BE2C (cell line): ENCODE data around the gene RNPEPL1.

Experiments
- DNase-seq: peaks from one replicate; pipeline ENCODE4 v3.0.0-alpha.2; 2020
- H3K27me3 ChIP-seq: fragments of 250-450 bp; sonication (Bioruptor Pico); 2 replicates; pipeline ENCODE4 v1.5.1; 2020; ENCODE audit warnings: mild to moderate bottlenecking
- H3K36me3 ChIP-seq: fragments of 250-450 bp; sonication (Bioruptor Pico); 2 replicates; pipeline ENCODE4 v1.5.1; 2020; ENCODE audit warnings: mild to moderate bottlenecking
- H3K4me1 ChIP-seq: fragments of 250-450 bp; sonication (Bioruptor Pico); 2 replicates; pipeline ENCODE4 v1.5.1; 2020
- H3K4me3 ChIP-seq: 2 replicates; pipeline ENCODE4 v1.5.1; 2011; ENCODE audit warnings: low read depth, low read length
- H3K9me3 ChIP-seq: fragments of 250-450 bp; sonication (Bioruptor Pico); 2 replicates; pipeline ENCODE4 v1.5.1; 2020
- TF ChIP-seq, protein P1 (sequence below): IDR thresholded peaks from 2 replicates; pipeline ENCODE4 v1.5.1; 2012; ENCODE audit warnings: mild to moderate bottlenecking, low read depth, low read length

RNPEPL1 gene

DNA sequence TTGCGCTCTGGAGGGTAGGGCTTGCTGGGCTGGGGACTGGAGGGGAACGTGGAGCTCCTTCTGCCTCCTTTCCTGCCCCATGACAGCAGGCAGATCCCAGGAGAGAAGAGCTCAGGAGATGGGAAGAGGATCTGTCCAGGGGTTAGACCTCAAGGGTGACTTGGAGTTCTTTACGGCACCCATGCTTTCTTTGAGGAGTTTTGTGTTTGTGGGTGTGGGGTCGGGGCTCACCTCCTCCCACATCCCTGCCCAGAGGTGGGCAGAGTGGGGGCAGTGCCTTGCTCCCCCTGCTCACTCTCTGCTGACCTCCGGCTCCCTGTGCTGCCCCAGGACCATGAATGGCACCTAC is 61.3 kb downstream of the RNPEPL1 start:
- Histone ChIP-seq H3K36me3 (no peaks in the 10 kb centered on the region), H3K4me3 (no peak overlapping the region), H3K4me1 (no peaks in the 10 kb centered on the region), H3K27me3 (no peaks in the 10 kb centered on the region), H3K9me3 (no peaks in the 10 kb centered on the region)
- TF ChIP-seq, protein P1, sequence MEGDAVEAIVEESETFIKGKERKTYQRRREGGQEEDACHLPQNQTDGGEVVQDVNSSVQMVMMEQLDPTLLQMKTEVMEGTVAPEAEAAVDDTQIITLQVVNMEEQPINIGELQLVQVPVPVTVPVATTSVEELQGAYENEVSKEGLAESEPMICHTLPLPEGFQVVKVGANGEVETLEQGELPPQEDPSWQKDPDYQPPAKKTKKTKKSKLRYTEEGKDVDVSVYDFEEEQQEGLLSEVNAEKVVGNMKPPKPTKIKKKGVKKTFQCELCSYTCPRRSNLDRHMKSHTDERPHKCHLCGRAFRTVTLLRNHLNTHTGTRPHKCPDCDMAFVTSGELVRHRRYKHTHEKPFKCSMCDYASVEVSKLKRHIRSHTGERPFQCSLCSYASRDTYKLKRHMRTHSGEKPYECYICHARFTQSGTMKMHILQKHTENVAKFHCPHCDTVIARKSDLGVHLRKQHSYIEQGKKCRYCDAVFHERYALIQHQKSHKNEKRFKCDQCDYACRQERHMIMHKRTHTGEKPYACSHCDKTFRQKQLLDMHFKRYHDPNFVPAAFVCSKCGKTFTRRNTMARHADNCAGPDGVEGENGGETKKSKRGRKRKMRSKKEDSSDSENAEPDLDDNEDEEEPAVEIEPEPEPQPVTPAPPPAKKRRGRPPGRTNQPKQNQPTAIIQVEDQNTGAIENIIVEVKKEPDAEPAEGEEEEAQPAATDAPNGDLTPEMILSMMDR = no peak
- DNase-seq = no peak

DNA sequence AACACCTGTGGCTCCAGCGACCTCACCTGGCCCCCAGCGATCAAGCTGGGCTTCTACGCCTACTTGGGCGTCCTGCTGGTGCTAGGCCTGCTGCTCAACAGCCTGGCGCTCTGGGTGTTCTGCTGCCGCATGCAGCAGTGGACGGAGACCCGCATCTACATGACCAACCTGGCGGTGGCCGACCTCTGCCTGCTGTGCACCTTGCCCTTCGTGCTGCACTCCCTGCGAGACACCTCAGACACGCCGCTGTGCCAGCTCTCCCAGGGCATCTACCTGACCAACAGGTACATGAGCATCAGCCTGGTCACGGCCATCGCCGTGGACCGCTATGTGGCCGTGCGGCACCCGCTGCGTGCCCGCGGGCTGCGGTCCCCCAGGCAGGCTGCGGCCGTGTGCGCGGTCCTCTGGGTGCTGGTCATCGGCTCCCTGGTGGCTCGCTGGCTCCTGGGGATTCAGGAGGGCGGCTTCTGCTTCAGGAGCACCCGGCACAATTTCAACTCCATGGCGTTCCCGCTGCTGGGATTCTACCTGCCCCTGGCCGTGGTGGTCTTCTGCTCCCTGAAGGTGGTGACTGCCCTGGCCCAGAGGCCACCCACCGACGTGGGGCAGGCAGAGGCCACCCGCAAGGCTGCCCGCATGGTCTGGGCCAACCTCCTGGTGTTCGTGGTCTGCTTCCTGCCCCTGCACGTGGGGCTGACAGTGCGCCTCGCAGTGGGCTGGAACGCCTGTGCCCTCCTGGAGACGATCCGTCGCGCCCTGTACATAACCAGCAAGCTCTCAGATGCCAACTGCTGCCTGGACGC is 61.9 kb downstream of the RNPEPL1 start:
- DNase-seq = no peak
- Histone ChIP-seq H3K9me3 (no peaks in the 10 kb centered on the region), H3K4me3 (no peak overlapping the region), H3K4me1 (no peaks in the 10 kb centered on the region), H3K27me3 (no peaks in the 10 kb centered on the region), H3K36me3 (no peaks in the 10 kb centered on the region)
- TF ChIP-seq, protein P1 = no peak
